ENCODE results near the gene DOC2A.
A peak's percentile ranks its signal among the peaks of the same experiment; 100 is the strongest.

DNA sequence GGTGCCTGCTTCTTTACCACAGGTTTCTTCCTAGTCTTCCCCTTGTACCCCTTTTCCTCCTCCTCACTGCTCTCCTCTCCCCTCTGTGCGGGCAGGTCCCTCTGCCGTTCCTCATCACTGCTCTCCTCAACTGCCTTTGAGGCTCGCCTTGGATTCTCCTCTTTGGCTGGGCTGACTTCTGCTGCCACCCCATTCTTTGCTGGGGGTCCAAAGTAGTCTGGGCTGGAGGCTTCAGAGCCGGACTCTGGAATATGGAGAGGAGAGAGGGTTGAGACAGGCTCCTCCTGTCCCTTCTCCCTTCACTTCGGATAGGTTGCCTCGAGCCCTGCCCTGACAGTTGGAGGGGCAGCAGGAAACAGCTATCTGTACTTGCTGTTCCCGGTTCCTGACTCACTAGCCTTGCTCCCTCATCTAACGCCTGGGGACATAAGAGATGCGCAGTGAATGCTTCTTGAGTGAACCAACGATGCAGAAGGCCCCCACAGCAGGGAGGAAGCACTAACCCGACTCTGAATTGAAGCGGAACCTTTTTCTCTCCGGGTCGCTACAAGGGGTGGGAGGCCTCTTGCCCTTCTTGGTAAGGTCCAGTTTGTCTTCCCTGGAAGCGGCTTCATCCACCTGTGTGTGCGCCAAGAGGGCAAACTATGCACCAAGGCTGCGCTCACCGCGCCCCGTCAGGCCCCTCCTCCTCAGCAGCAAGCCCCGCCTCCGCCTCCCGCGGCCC is 16.1 kb downstream of the DOC2A start:
- TF ChIP-seq, protein P1, sequence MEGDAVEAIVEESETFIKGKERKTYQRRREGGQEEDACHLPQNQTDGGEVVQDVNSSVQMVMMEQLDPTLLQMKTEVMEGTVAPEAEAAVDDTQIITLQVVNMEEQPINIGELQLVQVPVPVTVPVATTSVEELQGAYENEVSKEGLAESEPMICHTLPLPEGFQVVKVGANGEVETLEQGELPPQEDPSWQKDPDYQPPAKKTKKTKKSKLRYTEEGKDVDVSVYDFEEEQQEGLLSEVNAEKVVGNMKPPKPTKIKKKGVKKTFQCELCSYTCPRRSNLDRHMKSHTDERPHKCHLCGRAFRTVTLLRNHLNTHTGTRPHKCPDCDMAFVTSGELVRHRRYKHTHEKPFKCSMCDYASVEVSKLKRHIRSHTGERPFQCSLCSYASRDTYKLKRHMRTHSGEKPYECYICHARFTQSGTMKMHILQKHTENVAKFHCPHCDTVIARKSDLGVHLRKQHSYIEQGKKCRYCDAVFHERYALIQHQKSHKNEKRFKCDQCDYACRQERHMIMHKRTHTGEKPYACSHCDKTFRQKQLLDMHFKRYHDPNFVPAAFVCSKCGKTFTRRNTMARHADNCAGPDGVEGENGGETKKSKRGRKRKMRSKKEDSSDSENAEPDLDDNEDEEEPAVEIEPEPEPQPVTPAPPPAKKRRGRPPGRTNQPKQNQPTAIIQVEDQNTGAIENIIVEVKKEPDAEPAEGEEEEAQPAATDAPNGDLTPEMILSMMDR (tag by site-specific recombination; IDR thresholded peaks at IDR 0.05): no peak
- TF ChIP-seq ZNF747 (tag by site-specific recombination; IDR thresholded peaks at IDR 0.05): no peak
- no peak for TF ChIP-seq ZBTB1 (tag by site-specific recombination; IDR thresholded peaks at IDR 0.05)
- no peak for TF ChIP-seq KLF1 (tag by site-specific recombination; IDR thresholded peaks at IDR 0.05)
- TF ChIP-seq MZF1 (tag by site-specific recombination; IDR thresholded peaks at IDR 0.05; ENCODE audit: borderline replicate concordance): no peak
- TF ChIP-seq ZNF174 (tag by site-specific recombination; IDR thresholded peaks at IDR 0.05): no peak
- TF ChIP-seq, protein P2, sequence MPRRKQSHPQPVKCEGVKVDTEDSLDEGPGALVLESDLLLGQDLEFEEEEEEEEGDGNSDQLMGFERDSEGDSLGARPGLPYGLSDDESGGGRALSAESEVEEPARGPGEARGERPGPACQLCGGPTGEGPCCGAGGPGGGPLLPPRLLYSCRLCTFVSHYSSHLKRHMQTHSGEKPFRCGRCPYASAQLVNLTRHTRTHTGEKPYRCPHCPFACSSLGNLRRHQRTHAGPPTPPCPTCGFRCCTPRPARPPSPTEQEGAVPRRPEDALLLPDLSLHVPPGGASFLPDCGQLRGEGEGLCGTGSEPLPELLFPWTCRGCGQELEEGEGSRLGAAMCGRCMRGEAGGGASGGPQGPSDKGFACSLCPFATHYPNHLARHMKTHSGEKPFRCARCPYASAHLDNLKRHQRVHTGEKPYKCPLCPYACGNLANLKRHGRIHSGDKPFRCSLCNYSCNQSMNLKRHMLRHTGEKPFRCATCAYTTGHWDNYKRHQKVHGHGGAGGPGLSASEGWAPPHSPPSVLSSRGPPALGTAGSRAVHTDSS (tag by site-specific recombination; IDR thresholded peaks at IDR 0.05): no peak
- TF ChIP-seq ZBTB21 (tag by site-specific recombination; IDR thresholded peaks at IDR 0.05): no peak
- TF ChIP-seq ZNF324 (tag by site-specific recombination; IDR thresholded peaks at IDR 0.05): no peak
- TF ChIP-seq, protein P3, sequence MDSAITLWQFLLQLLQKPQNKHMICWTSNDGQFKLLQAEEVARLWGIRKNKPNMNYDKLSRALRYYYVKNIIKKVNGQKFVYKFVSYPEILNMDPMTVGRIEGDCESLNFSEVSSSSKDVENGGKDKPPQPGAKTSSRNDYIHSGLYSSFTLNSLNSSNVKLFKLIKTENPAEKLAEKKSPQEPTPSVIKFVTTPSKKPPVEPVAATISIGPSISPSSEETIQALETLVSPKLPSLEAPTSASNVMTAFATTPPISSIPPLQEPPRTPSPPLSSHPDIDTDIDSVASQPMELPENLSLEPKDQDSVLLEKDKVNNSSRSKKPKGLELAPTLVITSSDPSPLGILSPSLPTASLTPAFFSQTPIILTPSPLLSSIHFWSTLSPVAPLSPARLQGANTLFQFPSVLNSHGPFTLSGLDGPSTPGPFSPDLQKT (IDR thresholded peaks at IDR 0.05; ENCODE audit: borderline replicate concordance, low read depth, low read length): no peak
- TF ChIP-seq, protein P4, sequence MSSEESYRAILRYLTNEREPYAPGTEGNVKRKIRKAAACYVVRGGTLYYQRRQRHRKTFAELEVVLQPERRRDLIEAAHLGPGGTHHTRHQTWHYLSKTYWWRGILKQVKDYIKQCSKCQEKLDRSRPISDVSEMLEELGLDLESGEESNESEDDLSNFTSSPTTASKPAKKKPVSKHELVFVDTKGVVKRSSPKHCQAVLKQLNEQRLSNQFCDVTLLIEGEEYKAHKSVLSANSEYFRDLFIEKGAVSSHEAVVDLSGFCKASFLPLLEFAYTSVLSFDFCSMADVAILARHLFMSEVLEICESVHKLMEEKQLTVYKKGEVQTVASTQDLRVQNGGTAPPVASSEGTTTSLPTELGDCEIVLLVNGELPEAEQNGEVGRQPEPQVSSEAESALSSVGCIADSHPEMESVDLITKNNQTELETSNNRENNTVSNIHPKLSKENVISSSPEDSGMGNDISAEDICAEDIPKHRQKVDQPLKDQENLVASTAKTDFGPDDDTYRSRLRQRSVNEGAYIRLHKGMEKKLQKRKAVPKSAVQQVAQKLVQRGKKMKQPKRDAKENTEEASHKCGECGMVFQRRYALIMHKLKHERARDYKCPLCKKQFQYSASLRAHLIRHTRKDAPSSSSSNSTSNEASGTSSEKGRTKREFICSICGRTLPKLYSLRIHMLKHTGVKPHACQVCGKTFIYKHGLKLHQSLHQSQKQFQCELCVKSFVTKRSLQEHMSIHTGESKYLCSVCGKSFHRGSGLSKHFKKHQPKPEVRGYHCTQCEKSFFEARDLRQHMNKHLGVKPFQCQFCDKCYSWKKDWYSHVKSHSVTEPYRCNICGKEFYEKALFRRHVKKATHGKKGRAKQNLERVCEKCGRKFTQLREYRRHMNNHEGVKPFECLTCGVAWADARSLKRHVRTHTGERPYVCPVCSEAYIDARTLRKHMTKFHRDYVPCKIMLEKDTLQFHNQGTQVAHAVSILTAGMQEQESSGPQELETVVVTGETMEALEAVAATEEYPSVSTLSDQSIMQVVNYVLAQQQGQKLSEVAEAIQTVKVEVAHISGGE (tag by site-specific recombination; conservative IDR thresholded peaks at IDR 0.05; ENCODE audit: low read depth): peak; percentile 15; the same call in 1 of the 2 replicates
